ENCODE measurements around the gene GLUD2.
A peak's percentile ranks its signal among the peaks of the same experiment; 100 is the strongest.
"Not testable (repeated sequence)": the region's sequence is repeated elsewhere in the genome, so short reads cannot be mapped to it uniquely, and the experiment has no call there.

The GLUD2 gene

DNA sequence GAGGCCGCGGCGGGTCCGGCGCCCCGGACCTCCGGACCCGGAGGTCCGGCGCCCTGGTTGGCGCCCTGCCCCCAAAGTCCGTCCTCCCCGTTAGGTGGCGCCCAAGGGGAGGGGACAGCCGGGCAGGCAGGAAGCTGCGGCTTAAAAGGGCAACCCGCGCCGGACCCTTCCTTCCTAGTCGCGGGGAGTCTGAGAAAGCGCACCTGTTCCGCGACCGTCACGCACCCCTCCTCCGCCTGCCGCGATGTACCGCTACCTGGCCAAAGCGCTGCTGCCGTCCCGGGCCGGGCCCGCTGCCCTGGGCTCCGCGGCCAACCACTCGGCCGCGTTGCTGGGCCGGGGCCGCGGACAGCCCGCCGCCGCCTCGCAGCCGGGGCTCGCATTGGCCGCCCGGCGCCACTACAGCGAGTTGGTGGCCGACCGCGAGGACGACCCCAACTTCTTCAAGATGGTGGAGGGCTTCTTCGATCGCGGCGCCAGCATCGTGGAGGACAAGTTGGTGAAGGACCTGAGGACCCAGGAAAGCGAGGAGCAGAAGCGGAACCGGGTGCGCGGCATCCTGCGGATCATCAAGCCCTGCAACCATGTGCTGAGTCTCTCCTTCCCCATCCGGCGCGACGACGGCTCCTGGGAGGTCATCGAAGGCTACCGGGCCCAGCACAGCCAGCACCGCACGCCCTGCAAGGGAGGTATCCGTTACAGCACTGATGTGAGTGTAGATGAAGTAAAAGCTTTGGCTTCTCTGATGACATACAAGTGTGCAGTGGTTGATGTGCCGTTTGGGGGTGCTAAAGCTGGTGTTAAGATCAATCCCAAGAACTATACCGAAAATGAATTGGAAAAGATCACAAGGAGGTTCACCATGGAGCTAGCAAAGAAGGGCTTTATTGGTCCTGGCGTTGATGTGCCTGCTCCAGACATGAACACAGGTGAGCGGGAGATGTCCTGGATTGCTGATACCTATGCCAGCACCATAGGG lies at the start of gene GLUD2:
TSS of gene GLUD2 (plus strand) at position 170 of the 979 bp plus-strand sequence. CDS start at position 245, 75 bp downstream.
- peak; percentile 43 for DNase-seq (ENCODE audit: low spot score)

DNA sequence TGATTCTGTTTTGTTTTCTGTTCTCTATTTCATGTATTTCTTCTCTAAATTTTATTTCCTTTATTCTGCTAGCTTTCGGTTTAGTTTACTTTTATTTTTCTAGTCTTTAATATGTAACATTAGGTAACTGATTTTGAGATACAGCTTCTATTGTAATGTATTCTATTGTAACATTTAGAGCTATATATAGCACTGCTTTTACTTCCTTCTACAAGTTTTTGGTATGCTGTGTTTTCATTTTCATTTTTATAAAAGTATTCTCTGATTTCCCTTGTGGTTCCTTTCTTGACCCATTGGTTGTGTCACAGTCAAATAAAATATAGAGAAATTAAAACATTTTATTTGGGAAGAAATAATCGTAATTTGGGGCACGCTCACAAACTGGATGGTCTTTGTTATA lies 48.0 kb upstream of the GLUD2 start:
- DNase-seq (ENCODE audit: low spot score): no peak

DNA sequence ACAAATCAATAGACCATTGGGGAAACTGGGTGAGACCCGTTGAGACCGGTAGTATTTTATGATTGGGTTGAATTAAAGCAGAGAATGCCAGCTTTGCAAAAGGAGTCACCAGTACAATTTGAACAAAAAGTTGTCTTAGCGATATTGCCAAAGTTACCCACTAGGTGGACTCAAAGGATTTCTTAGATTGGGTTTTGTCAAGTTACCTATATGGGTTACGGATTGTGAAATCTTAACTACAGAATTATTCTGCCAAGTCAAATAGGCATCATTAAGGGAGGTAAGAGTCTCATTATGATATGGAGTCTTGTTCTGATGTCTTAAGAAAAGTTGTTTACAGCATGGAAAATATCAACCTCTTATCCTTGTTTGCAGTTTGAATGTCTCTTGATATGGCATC lies 46.8 kb upstream of the GLUD2 start:
- no peak for DNase-seq (ENCODE audit: low spot score)

DNA sequence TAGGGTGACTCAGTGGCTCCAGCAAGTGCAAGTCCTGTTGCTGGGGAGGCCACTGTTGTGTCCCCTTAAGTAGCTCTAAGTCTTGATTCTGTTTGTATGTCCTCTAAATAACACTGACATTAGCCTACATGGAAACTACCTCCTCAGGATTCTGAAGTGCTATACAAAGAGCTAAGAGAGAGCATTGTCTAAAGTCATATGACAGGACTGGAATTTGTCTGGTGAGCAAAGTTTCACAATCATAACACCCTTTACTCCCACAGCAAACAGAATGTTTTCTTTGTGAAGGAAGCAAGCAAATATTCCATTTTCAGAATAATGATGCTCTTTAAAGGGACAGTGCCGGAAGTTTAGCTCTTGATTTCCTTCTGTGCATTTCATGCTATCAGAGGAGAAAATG lies 38.5 kb upstream of the GLUD2 start:
- no peak for DNase-seq (ENCODE audit: low spot score)

DNA sequence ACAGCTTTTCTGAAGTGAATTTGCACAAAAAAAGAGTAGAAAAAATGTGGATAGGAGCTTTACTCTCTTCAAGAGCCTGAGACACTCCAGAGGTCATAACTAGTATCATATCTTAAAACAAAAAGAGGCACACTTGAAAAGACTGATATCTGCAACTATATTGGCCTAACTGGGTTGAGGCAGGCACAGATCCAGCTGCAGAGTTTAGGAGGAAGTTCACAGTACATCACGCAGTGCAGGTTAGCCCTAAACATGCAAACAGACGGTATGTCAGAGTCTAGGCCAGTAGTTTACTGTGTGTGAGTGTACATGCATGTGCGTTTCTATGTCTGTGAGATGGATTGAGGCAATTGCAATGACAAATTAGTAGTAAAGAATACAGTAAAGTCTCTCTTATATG lies 37.6 kb upstream of the GLUD2 start:
- no peak for DNase-seq (ENCODE audit: low spot score)

DNA sequence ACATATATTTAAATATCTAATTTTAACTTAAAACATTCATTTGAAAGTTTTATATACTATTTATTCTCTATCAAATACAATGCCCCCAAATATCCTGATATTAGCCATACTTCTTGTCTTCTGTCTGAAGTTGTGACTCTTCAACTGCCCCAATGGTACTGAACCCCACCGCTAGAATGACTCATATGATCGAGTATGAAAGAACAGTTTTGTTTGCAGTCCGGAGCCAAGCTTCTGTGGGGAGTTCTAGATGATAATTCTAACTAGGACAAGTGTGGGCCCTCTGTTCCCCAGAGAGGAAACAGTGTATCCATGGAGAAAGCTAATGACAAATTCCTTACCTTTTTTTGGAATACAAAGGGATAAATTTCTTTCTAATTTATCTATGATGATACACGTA lies 37.2 kb upstream of the GLUD2 start:
- DNase-seq (ENCODE audit: low spot score): no peak

DNA sequence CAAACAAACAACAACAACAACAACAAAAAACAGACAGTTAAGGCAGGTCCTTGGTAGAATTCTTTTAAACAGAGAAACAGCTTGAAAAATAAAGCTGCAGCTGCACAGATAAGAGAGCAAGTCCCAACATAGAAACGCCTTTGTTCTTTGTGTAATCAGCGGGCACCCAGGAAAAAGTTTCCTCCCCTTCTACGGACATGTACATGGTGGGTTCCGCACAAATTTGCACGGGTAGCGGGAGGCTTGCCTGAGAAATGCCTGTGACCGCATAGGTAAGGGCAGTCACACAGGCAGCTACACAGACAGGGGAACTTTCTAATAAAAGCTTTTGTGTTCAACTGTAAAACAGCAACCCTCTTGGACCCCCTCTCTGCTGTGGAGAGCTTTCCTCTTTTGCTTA lies 36.2 kb upstream of the GLUD2 start:
- no peak for DNase-seq (ENCODE audit: low spot score)

DNA sequence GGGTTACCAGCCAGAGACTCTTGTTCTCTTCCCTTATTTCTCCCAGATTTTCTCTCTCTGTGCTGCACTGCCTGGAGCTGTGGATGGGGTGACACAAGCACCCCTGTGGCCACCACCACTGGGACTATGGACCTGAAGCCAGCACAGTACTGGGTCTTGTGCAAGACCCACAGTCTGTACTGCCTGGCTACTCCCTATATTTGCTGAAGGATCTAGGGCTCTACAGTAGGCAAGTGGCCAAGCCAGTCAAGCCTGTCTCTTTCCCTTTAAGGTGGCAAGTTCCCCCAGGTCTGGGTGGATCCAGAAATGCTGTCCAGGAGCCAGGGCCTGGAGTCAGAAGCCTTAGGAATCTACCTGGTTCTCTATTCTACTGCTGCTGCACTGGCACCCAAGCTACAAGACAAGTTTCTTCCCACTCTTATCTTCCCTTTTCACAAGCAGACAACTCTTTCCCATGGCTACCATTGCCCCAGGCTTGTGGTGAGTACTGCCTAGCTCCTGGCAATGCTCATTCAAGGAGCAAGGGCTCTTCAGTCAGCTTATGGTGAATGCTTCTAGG lies 33.4 kb upstream of the GLUD2 start:
- DNase-seq (ENCODE audit: low spot score): no peak

DNA sequence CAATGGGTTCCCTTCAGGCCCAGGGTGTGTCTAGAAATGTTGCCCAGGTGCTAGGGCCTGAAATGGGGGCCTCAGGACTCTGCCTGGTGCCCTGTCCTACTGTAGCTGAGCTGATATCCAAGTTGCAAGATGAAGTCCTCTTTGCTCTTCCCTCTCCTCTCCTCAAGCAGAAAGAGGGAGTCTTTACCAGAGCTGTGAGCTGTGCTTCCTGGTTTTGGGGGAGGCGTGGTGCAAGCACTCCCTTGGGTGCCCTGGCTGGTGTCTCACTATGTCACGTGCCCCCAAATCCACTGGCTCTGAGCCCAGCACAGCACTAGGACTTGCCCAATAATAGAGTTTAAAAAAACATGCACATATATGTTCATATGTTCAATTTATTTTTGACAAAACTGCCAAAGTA lies 32.6 kb upstream of the GLUD2 start:
- no peak for DNase-seq (ENCODE audit: low spot score)

DNA sequence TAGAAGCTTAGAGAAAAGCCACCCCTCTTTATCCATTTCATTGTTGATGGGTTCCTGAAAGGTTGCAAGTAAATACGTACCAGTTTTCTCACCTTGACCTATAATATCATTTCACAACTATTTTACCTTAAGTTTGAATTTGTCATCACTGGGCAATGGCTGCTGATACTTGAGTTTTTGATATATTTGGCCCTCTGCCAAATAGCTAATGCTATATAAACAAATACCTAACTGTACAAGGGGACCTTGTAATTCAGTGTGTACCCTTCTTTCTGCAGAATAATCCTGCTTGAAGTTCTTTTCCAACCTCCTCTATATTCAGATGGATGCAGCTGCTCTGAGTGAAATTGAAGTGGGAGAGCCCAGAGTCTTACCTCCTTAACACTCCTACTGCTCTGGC lies 19.0 kb upstream of the GLUD2 start:
- no peak for DNase-seq (ENCODE audit: low spot score)

DNA sequence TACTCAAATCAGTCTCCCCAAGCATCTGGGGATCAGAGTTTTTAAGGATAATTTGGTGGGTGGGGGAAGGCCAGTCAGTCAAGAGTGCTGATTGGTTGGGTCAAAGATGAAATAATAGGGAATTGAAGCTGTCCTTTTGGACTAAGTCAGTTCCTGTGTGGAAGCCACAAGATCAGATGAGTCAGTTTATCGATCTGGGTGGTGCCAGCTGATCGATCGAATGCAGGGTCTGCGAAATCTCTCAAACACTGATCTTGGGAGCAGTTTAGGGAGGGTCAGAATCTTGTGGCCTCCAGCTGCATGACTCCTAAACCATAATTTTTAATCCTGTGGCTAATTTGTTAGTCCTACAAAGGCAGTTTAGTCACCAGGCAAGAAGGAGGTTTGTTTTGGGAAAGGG lies 17.3 kb upstream of the GLUD2 start:
- DNase-seq (ENCODE audit: low spot score): no peak

DNA sequence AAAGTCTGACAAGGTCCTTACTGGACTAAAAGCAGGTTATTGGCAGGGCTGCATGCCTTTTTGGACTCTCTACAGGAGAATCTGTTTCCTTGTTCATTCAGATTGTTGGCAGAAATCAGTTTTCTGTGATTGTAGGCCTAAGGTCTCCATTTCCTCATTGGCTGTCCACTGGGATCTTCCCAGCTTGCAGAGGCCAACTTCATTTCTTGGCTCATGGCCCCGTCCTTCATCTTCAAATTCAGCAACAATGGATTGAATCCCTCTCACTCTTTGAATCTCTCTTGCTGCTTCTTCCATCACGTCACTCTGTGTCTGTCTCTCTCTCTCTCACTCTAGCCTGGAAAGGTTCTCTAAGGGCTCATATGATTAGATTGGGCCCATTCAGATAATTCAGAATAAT lies 14.9 kb upstream of the GLUD2 start:
- no peak for DNase-seq (ENCODE audit: low spot score)

DNA sequence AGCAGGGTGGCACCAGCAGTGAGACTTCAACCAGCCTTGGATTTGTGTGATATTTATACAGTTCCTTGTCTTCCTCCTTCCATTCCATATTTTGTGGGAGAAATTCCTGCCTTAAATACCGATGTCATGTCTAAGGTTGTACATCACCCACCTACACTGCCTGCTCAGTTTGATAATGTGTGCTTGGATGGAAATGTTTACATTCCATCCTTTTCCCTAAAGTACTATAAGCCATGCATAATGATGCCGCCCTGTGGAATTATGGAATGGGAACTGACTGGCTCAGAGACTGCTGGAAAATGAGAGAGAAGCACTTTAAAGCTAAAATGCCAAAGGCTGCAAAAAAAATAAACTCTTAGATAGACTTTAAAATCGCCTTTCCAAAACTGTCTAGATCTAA lies 11.3 kb upstream of the GLUD2 start:
- DNase-seq (ENCODE audit: low spot score): no peak

DNA sequence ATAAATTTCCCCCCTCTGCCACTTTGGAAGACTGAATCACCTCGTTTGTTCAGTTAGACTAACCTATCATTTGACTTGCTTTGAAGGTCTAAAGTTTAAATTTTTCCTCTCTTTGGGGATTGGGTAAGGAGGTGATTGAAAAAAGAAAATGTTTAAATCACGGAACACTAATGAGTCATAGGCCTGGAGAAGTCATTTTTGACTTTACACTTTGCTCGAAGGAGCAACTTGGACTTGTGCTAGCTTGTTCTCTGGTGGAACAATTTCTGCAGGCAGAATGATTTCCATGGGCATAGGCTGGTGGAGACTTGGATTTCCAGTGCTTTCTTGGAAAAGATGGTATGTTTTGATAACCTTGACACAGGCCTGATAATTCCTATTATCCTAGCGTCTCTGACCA lies 10.5 kb upstream of the GLUD2 start:
- no peak for DNase-seq (ENCODE audit: low spot score)

DNA sequence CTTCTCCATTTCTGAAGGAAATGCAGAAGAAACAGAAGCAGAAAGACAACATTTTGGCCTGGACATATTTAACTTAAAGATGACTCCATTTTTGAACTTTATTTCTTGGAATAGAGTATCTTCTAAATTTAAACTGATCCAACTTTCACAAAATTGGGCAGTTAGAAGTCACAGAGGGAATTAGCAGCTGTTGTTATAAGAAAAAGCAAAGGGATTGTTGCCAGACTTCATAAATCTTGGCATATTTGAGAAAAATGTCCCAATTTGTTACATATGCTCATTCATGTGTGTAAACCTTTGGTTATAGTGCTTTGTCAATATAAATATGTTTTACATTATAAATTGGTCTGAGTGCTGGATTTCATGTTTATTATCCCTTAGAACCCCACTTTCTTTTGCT lies 3.4 kb downstream of the GLUD2 start:
- DNase-seq (ENCODE audit: low spot score): no peak

DNA sequence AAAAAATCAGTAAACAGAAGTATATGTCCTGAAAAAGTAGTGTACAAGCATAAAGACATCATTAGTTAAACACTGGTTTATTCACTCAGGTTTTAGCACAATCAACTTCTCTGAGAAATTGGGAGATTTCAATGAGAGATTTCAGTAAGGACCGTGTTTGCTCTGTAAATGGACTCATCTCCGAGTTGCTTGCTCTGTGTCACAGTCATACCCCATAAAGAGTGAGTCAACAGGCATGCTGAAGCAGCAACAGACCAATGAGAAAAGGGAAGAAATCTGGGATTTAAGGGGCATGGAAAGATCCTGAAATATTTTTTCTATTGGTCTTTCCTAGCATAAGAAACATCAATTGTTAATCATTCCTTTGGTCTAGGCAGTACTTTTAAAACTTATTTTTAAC lies 4.7 kb downstream of the GLUD2 start:
- no peak for DNase-seq (ENCODE audit: low spot score)

DNA sequence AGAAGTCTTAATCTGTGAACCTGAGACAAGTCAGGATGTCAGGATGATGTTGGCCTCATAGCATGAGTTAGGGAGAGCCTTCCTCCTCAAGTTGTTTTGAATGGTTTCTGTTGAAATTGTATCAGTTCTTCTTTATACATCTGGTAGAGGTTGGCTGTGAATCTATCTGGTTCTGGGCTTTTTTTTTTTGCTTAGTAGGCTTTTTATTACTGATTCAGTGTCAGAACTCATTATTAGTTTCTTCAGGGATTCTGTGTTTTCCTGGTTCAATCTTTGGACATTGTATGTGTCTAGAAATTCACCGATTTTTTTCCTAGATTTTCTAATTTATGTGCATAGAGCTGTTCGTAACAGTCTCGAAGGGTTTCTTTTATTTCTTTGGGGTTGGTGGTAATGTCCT lies 14.9 kb downstream of the GLUD2 start:
- no peak for DNase-seq (ENCODE audit: low spot score)

DNA sequence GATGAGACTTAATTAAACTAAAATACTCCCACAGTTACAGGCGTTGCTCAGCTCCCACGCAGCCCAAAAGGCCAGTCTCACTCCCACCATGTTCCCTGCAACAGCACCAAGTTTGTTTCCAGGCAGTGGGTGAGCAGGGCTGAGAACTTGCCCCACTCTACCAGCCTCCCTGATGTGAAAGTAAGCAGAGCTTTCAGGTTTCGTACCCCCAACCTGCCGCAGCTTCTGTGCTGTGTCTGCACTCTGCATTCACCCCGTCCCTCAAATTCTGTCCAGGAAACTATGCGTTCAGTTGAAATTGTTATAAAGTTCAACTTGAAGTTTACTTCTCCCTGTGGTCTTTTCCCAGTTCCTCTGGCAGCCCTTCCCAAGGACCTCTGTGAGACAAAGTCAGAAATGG lies 17.2 kb downstream of the GLUD2 start:
- no peak for DNase-seq (ENCODE audit: low spot score)

DNA sequence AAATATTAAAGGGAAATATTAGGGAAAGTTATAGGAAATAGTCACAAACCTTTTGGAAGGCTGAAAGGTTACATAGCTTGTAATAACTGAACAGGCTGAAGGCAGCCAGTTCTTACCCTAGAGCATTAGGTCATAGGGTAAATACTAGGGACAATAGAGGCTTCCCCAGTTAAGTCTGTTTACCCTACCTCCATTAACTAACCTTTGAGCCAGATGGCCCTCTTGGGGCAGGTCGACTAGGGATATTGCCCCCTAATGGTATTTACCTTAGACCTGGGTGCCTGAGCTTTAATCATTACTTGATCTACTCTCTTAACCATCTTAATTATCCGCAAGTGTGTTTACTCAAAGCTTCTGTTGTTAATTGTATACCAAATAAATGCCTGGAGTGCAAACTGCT lies 36.8 kb downstream of the GLUD2 start:
- DNase-seq (ENCODE audit: low spot score): not testable (repeated sequence)

DNA sequence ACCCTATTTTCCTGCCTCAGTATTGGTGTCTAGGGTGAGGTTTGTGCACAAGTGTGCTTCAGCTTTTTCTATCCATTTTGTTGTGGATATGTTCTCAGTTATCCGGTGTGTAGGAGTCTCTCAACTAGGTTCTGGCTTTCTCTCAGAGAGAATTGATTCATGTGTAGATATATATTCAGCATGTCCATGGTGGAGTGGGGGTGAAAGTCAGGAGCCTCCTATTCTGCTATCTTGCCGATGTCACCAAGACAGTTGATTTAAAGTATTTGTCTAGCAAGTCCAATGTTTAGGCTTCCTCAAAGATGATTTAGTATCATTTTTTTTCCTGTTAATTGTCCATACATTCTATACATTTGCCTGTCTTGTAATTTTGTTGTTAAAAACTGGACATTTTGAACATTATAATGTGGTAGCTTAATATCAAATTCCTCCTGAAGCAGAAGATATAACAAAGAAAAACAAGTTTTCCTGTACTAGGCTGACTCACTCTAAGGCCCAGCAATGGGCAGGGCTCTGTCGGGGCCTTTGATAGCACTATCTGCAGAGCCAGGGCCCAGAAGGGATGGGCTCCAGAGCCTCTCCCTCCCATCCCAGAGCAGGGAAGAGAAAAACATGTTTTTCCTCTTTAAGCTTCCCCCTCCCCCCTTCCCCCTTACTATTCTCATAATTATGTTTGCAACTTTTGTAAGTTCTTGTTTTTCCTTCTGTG lies 37.6 kb downstream of the GLUD2 start:
- DNase-seq (ENCODE audit: low spot score): no peak

DNA sequence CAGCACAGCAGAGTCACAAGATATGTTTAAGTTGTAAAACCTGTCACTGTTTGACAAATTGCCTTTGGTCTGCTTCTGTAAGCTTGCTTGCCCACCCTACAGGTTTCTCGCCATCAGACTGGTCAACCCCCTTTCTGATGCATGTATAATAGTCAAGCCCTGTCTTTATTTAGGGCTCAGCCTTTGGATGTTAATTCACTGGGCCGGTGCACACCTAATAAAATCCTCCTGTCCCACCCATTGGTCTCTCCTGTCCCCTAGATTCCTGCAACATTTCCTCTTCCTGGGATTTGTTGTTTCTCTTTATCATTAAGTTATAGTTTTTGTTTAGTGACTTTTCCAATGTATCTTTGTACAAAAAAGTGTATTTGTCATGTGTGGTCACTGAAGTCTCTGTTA lies 38.2 kb downstream of the GLUD2 start:
- DNase-seq (ENCODE audit: low spot score): no peak

DNA sequence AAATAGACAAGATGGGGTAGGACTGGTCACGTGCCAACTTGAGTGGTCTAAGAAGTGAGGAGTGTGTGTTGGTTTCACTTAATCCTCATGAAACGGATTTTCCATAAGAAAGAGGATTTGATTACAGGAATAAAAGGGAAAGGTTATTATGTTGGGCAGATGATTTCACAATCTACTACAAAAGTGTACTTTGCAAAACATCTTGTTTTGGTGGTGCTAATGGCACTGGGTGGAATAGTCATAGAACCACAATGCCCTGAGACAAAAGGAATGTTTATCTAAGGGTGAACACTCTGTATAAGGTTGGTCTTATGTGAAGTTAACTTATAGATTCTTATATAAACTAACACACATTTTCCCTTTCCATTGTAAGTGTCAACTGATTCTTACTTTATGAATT lies 45.6 kb downstream of the GLUD2 start:
- no peak for DNase-seq (ENCODE audit: low spot score)
